H7 (cell line): ENCODE measurements around the gene ZGRF1. TPM values are rescaled to one million over a fixed set of nuclear protein-coding genes. Genes with fewer than 3 reads are reported as not detected.
"Not testable (repeated sequence)": the region's sequence is repeated elsewhere in the genome, so short reads cannot be mapped to it uniquely, and the experiment has no call there.

Experiments
- DNase-seq: peaks from one replicate; pipeline ENCODE4 v3.0.0; 2012
- H3K27me3 ChIP-seq: 2 replicates; pipeline ENCODE4 v1.6.0; 2011; ENCODE audit warnings: mild to moderate bottlenecking, low read length; ENCODE audit not compliant: control insufficient read depth, insufficient read depth
- H3K36me3 ChIP-seq: replicated peaks from 2 replicates; pipeline ENCODE4 v1.5.1; 2011; ENCODE audit warnings: low read length; ENCODE audit not compliant: control insufficient read depth, insufficient read depth
- H3K4me3 ChIP-seq: 2 replicates; pipeline ENCODE4 v1.5.1; 2011; ENCODE audit warnings: low read depth, mild to moderate bottlenecking, control low read depth, low read length, moderate library complexity; ENCODE audit not compliant: insufficient read depth
- total RNA-seq: library from RNA; depleted of rRNA; stranded (reverse); fragments of >200 nt; shearing (Covaris generic); gene quantifications from 2 replicates; pipeline ENCODE4 v1.2.3, GENCODE V29; 2014

ZGRF1 gene
- total RNA-seq, 1 experiment from 2014 or later = 25.1 TPM

GRCh38 chr4:112649055-112649408, 12.3 kb upstream of the ZGRF1 start:
- no peak for DNase-seq
- Histone ChIP-seq H3K27me3 (no peaks in the 10 kb centered on the region), H3K4me3 (no peak overlapping the region; the same call in 1 of the 2 replicates), H3K36me3 (peaks cover 13% of the 10 kb centered on the region)

GRCh38 chr4:112648263-112649054, 11.8 kb upstream of the ZGRF1 start:
- H3K27me3 ChIP-seq = no peaks in the 10 kb centered on the region
- no peak for DNase-seq
- H3K36me3 ChIP-seq = peaks cover 13% of the 10 kb centered on the region
- peak overlapping the region; percentile 71 for H3K4me3 ChIP-seq

GRCh38 chr4:112647785-112648184, 11.1 kb upstream of the ZGRF1 start:
- peak overlapping the region; percentile 71 for H3K4me3 ChIP-seq

DNA sequence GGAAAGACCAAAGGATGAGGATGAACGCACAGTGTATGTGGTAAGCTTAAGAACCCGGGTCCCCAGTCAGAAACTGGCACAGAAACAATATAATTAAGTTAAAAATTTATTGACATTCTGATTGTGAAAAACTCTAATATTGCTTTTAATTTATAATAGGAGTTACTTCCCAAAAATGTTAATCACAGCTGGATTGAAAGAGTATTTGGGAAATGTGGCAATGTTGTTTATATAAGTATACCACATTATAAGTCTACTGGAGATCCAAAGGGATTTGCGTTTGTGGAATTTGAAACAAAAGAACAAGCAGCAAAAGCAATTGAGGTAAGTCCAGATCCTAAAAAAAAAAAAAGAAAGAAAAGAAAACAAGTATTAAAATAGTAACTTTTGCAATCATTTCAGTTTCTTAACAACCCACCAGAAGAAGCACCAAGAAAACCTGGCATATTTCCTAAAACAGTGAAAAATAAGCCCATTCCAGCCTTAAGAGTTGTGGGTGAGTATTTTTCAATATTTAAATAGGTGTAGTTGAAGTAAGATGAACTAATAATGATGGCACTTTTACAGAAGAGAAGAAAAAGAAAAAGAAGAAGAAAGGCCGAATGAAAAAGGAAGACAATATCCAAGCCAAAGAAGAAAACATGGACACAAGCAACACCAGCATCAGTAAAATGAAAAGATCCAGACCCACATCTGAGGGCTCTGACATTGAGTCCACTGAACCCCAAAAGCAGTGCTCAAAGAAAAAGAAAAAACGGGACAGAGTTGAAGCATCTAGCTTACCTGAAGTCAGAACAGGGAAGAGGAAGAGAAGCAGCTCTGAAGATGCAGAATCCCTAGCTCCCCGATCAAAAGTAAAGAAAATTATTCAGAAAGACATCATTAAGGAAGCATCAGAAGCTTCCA, 10.2 kb upstream of the ZGRF1 start:
- H3K4me3 ChIP-seq = peak overlapping the region; percentile 71
- peaks cover 13% of the 10 kb centered on the region for H3K36me3 ChIP-seq
- no peaks in the 10 kb centered on the region for H3K27me3 ChIP-seq
- DNase-seq = no peak

More at GRCh38 chr4:112647785-112648184, 11.1 kb upstream of the ZGRF1 start:
- DNase-seq = no peak
- Histone ChIP-seq H3K27me3 (no peaks in the 10 kb centered on the region), H3K36me3 (peaks cover 13% of the 10 kb centered on the region)

DNA sequence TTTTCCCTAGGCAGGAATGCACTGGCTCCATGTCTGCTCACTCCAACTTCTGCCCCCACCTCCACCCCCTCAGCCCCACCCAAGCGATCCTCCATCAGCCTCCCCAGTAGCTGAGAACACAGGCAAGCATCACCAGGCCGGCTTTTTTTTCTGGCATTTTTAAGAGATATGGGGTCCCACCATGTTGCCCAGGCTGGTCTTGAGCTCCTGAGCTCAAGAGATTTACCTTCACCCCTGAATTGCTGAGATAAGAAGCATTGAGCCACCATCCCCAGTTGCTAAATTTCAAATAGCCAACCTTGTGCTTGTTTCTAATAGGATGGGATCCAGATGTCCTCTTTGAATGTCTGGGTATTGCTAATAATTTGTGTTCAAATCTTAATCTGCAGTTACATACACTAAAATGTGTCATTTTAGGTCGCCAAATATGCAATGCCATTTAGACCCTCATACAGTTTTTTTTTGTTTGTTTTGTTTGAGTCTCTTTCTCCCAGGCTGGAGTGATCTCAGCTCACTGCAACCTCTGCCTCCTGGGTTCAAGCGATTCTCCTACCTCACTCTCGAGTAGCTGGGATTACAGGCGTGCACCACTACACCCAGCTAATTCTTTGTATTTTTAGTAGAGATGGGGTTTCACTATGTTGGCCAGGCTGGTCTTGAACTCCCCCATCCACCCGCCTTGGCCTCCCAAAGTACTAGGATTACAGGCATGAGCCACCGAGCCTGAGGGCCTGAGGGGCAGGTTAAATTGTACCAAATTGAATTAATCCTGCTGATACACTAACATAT, 9.0 kb upstream of the ZGRF1 start:
- DNase-seq = peak; percentile 33
- H3K4me3 ChIP-seq = peak overlapping the region; percentile 71
- H3K27me3 ChIP-seq = no peaks in the 10 kb centered on the region
- peaks cover 13% of the 10 kb centered on the region for H3K36me3 ChIP-seq

DNA sequence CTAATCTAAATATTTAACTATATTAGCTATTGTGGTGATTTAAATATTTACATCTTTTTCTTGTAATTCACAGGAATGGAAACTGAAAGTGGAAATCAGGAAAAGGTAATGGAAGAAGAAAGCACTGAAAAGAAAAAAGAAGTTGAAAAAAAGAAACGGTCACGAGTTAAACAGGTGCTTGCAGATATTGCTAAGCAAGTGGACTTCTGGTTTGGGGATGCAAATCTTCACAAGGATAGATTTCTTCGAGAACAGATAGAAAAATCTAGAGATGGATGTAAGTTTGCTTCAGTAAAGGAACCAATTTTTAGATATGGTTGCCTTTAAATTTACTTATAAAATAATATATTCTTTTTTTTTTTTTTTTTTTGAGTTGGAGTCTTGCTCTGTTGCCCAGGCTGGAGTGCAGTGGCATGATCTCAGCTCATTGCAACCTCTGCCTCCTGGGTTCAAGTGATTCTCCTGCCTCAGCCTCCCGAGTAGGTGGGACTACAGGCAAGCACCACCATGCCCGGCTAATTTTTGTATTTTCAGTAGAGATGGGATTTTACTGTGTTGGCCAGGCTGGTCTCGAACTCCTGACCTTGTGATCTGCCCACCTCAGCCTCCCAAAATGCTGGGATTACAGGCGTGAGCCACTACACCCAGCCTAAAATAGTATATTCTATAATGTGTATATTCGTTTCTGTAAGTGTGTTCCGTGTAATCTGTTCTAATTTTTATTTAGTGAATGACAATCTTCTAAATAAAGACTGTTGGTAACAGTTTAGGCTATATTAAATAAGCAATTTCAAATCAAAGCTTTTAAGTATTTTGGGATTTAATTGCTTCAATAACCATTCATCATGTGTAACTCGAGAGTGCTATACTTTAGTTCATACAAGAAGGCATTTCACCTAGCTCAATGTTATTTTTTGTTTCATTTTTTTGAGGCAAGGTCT, 8.2 kb upstream of the ZGRF1 start:
- not testable (repeated sequence) for DNase-seq, H3K27me3 ChIP-seq, H3K4me3 ChIP-seq
- H3K36me3 ChIP-seq = peaks cover 13% of the 10 kb centered on the region

DNA sequence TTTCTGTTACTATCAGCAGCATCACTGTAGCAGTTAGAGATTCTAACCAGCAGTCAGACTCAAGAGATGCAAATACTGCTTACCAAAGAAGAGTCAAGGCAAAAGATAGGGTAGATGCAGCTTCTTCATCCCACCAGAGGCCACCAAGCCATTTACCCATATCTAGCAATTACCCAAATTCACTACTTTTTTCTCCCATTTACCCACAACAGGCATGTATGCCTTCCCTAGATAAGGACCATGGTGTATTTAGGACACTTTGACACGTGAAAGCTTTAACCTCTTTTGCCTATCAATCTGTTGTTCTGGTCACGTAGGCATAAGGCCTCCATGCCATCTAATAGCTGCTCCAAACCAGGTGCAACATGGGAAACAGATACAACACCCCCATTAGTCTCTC, 5.8 kb upstream of the ZGRF1 start:
- no peak for DNase-seq
- H3K27me3 ChIP-seq = no peaks in the 10 kb centered on the region
- H3K36me3 ChIP-seq = peaks cover 6% of the 10 kb centered on the region
- no peak overlapping the region for H3K4me3 ChIP-seq

GRCh38 chr4:112637552-112637866, 800 bp upstream of the ZGRF1 start:
- Histone ChIP-seq H3K4me3 (peak overlapping the region; percentile 87), H3K36me3 (no peaks in the 10 kb centered on the region; the same call in 1 of the 2 replicates), H3K27me3 (no peaks in the 10 kb centered on the region)
- no peak for DNase-seq

GRCh38 chr4:112633477-112634235, 3.1 kb downstream of the ZGRF1 start:
- Histone ChIP-seq H3K4me3 (no peak overlapping the region), H3K36me3 (peaks cover 4% of the 10 kb centered on the region), H3K27me3 (no peaks in the 10 kb centered on the region)
- peak; percentile 36 for DNase-seq

DNA sequence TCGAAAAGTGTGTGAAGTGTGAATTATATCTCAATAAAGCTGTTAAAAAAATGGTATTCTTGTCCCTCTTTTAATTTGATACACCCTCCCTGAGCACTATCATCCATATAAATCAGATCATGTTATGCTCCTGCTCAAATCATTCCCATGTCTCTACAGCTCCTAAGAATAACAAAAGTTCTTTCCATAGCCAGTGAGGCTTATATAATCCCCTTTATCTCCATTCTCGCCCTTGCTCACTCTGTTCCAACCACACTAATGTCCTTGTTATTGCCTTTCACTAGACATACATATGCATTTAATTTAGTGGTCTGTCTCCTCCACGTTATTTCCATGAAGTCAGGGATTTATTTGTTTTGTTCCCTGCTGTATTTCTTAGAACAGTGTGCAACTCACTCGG, 10.5 kb downstream of the ZGRF1 start:
- Histone ChIP-seq H3K36me3 (peaks cover 4% of the 10 kb centered on the region), H3K27me3 (no peaks in the 10 kb centered on the region), H3K4me3 (no peak overlapping the region)
- no peak for DNase-seq

DNA sequence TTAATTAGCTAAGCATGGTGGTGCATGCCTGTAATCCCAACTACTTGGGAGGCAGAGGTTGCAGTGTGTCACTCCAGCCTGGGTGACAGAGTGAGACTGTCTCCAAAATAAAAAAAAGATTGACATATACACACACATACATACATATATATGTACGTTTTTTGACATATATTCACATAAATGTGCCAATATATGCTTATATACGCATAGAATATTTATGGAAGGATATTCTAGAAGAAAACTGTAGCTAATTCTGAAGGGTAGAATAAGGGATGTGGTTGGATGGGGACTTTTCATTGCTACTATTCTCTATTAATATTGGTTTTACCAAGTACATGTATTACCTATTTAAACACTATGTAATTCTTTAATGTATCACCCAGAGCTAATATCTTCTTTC, 19.7 kb downstream of the ZGRF1 start:
- no peaks in the 10 kb centered on the region for H3K27me3 ChIP-seq
- H3K4me3 ChIP-seq = no peak overlapping the region
- peaks cover 8% of the 10 kb centered on the region for H3K36me3 ChIP-seq
- DNase-seq = no peak

- not testable (repeated sequence) for H3K36me3 ChIP-seq, H3K27me3 ChIP-seq, DNase-seq, H3K4me3 ChIP-seq
Observed at GRCh38 chr4:112612814-112613213, 23.9 kb downstream of the ZGRF1 start.

- no peak overlapping the region for H3K4me3 ChIP-seq
- H3K36me3 ChIP-seq = peaks cover 7% of the 10 kb centered on the region
- peak; percentile 50 for DNase-seq
- no peaks in the 10 kb centered on the region for H3K27me3 ChIP-seq
Observed at GRCh38 chr4:112604589-112604988, 32.1 kb downstream of the ZGRF1 start.
